A549 (cell line): ENCODE results near the gene SEMG2.
A peak's percentile ranks its signal among the peaks of the same experiment; 100 is the strongest.

ENCODE experiments used
- CEBPB ChIP-seq, 2 experiments: fragments of >200 bp in 1 of 2; sonication (Bioruptor Twin) in 1 of 2; formaldehyde crosslinking in 1 of 2; IDR thresholded peaks; 2 replicates each; pipeline ENCODE4 v1.6.1; 2012 to 2016
- EP300 ChIP-seq, 2 experiments: fragments of >200 bp; sonication (Bioruptor Twin); formaldehyde crosslinking; IDR thresholded peaks; 2 replicates in 1 of 2; 3 replicates in 1 of 2; pipeline ENCODE4 v1.6.1; 2016 to 2017
- KDM5A ChIP-seq: fragments of 200-600 bp; sonication (generic); IDR thresholded peaks from 2 replicates; pipeline ENCODE4 v1.6.1; 2016; ENCODE audit warnings: antibody characterized with exemption, mild to moderate bottlenecking
- MAFK ChIP-seq: fragments of 450-650 bp; IDR thresholded peaks from 2 replicates; pipeline ENCODE4 v1.6.1; 2014; ENCODE audit not compliant: partially characterized antibody
- NPAS2 ChIP-seq: fragments of 250-450 bp; sonication (Bioruptor Pico); IDR thresholded peaks from 2 replicates; pipeline ENCODE4 v1.8.0; 2022; ENCODE audit warnings: mild to moderate bottlenecking, moderate library complexity, borderline replicate concordance
- PBX3 ChIP-seq: IDR thresholded peaks from 2 replicates; pipeline ENCODE4 v1.6.1; 2012
- POLR2A ChIP-seq: IDR thresholded peaks from 2 replicates; pipeline ENCODE4 v1.6.1; 2012; ENCODE audit warnings: mild to moderate bottlenecking, low read length
- RCOR1 ChIP-seq: fragments of 150-350 bp; IDR thresholded peaks from 2 replicates; pipeline ENCODE4 v1.6.1; 2014; ENCODE audit warnings: antibody characterized with exemption, low read length, low read depth
- TF ChIP-seq, protein P1 (sequence below): fragments of >200 bp; sonication (Bioruptor Twin); formaldehyde crosslinking; IDR thresholded peaks from 3 replicates; pipeline ENCODE4 v1.5.1; 2016
- TF ChIP-seq, protein P2 (sequence below): IDR thresholded peaks from 2 replicates; pipeline ENCODE4 v1.6.1; 2012
- TF ChIP-seq, protein P3 (sequence below): fragments of 450-650 bp; IDR thresholded peaks from 2 replicates; pipeline ENCODE4 v1.6.1; 2014; ENCODE audit warnings: antibody characterized with exemption

DNA sequence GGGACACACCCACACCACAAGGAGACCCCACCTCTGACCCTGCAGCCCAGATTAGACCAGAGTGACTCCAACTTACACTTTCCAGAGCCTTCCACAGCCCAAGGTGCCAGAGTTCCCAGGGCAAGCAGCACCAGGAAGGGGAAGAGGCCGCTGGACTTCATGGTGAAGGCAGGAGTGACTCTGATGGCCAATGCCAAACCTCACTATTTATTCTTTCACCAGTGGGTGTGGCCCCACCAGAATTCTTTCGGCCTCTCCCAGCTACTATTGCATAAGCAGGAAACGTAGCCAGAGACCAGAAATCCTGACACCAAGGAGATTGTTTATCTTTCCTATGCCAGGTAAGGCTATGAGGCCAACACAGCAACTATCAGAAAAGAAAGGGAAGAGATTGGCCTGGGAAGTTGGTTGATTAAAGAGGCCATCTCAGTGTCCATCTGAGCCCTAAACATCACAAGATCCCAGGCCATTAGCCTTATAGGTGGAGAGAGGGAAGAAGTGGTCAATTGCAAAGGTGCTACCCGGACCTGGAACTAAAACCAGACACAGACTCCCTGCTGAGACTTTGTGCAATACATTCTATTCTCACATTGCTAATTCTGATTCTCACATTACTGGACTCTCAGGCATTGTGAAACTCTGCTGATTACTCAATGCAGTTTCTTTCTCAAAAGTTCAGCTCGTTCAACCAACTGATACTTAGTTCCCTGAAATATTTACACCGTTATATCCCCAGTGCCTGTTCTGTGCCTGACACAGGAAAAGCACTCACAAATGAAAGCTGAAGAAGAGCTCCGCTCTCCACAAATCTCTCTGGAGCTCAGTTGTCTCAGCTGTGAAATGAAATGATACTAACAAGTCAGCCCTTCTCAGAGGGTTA is 33.5 kb downstream of the SEMG2 start, which contains the start of gene SLPI:
- TF ChIP-seq, protein P1, sequence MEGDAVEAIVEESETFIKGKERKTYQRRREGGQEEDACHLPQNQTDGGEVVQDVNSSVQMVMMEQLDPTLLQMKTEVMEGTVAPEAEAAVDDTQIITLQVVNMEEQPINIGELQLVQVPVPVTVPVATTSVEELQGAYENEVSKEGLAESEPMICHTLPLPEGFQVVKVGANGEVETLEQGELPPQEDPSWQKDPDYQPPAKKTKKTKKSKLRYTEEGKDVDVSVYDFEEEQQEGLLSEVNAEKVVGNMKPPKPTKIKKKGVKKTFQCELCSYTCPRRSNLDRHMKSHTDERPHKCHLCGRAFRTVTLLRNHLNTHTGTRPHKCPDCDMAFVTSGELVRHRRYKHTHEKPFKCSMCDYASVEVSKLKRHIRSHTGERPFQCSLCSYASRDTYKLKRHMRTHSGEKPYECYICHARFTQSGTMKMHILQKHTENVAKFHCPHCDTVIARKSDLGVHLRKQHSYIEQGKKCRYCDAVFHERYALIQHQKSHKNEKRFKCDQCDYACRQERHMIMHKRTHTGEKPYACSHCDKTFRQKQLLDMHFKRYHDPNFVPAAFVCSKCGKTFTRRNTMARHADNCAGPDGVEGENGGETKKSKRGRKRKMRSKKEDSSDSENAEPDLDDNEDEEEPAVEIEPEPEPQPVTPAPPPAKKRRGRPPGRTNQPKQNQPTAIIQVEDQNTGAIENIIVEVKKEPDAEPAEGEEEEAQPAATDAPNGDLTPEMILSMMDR: no peak
- TF ChIP-seq, protein P2, sequence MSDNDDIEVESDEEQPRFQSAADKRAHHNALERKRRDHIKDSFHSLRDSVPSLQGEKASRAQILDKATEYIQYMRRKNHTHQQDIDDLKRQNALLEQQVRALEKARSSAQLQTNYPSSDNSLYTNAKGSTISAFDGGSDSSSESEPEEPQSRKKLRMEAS: no peak
- TF ChIP-seq EP300 (IDR thresholded peaks at IDR 0.05) (no peak), RCOR1 (no peak), MAFK (no peak), PBX3 (no peak), CEBPB (IDR thresholded peaks at IDR 0.05) (peak; percentile 46 to 88; a peak in 3 of 4 replicates), KDM5A (no peak), NPAS2 (no peak), POLR2A (no peak)
- TF ChIP-seq, protein P3, sequence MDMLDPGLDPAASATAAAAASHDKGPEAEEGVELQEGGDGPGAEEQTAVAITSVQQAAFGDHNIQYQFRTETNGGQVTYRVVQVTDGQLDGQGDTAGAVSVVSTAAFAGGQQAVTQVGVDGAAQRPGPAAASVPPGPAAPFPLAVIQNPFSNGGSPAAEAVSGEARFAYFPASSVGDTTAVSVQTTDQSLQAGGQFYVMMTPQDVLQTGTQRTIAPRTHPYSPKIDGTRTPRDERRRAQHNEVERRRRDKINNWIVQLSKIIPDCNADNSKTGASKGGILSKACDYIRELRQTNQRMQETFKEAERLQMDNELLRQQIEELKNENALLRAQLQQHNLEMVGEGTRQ: no peak
